HUES48 (cell line): ENCODE data around the gene RPLP2.

Source experiments
- H3K27ac ChIP-seq: one replicate; pipeline ENCODE4 v1.7.0; 2013; ENCODE audit warnings: low read depth, low read length, inconsistent platforms
- H3K27me3 ChIP-seq: 2 replicates; pipeline ENCODE4 v1.6.1; 2013; ENCODE audit warnings: mild to moderate bottlenecking, low read length; ENCODE audit not compliant: control insufficient read depth, insufficient read depth
- H3K36me3 ChIP-seq: 2 replicates; pipeline ENCODE4 v1.6.1; 2013; ENCODE audit warnings: low read length; ENCODE audit not compliant: control insufficient read depth, insufficient read depth
- H3K4me1 ChIP-seq: 2 replicates; pipeline ENCODE4 v1.6.1; 2013; ENCODE audit warnings: mild to moderate bottlenecking, low read length; ENCODE audit not compliant: control insufficient read depth, insufficient read depth
- H3K4me3 ChIP-seq: 2 replicates; pipeline ENCODE4 v1.5.1; 2013; ENCODE audit warnings: mild to moderate bottlenecking, low read depth, low read length
- H3K9ac ChIP-seq: 2 replicates; pipeline ENCODE4 v1.6.1; 2013; ENCODE audit warnings: mild to moderate bottlenecking, low read depth, low read length, moderate library complexity
- H3K9me3 ChIP-seq: 2 replicates; pipeline ENCODE4 v1.6.1; 2013; ENCODE audit warnings: low read length; ENCODE audit not compliant: control insufficient read depth, insufficient read depth

RPLP2 gene

DNA sequence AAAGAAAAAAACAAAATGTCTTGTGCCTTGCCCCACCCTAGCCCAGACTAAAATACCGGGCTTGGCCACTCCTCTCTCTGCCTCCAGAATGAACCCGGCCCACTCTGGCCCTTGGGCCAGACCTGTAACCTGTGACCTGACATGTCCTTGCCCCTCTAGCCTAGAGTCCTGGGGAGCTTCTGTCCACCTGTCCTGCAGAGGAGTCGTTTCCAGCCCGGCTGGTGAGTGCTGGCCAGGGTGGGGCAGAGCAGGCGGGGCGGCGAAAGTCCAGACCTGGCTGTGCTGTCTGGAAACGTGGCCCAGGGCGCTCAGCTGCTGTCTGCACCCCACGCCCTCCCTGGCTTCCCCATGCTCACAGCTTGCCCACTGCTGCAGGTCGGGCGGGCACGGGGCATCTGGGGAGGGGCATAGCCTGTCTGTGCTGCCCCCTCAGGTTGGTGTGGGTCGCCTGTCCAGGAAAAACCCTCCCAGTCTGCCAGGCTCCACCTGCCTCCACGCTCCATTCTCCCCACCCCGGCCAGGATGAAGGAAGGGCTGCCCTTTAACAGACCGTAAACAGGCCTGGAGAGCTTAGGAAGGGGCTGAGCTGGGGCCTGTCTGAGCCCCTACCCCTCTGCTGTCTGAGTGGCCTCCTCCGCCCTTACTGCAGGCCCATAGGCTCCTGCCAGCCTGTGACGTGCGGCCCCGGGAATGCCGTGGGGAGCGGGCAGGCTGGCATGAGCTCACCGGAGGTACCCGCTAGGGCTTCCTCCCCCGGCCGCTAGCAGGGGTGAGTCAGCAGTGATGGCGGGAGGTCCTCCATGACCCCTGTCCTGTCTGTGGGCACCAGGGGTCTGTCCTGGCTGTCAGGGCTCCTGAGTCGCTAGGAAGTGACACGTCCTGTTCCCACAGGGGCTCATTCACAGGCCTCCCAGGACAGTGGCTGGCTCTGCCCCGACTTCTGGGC lies 24.9 kb downstream of the RPLP2 start:
- Histone ChIP-seq H3K9me3 (no peaks in the 10 kb centered on the region), H3K36me3 (peaks cover 32% of the 10 kb centered on the region), H3K27me3 (peaks cover 26% of the 10 kb centered on the region), H3K4me3 (no peak overlapping the region; the same call in 1 of the 2 replicates), H3K27ac (no peak overlapping the region), H3K4me1 (peaks cover 29% of the 10 kb centered on the region), H3K9ac (no peak overlapping the region)

DNA sequence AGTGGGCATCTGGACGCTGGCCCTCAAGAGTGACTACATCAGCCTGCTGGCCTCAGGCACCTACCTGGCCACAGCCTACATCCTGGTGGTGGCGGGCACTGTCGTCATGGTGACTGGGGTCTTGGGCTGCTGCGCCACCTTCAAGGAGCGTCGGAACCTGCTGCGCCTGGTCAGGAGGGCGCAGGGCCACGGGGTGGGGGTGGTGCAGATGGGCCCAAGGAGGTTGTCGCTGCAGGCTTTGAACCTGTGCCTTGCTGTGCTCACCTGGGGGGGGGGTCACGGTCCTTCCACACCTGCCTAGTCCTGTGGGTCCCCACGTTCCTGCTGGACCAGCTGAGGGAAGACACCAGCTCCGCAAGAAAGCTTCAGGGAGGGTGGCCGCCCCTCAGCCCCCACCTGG lies 26.5 kb downstream of the RPLP2 start:
- Histone ChIP-seq H3K9ac (no peak overlapping the region), H3K4me3 (no peak overlapping the region), H3K27ac (no peak overlapping the region), H3K27me3 (peaks cover 12% of the 10 kb centered on the region), H3K36me3 (peaks cover 47% of the 10 kb centered on the region), H3K4me1 (peaks cover 21% of the 10 kb centered on the region), H3K9me3 (no peaks in the 10 kb centered on the region)

DNA sequence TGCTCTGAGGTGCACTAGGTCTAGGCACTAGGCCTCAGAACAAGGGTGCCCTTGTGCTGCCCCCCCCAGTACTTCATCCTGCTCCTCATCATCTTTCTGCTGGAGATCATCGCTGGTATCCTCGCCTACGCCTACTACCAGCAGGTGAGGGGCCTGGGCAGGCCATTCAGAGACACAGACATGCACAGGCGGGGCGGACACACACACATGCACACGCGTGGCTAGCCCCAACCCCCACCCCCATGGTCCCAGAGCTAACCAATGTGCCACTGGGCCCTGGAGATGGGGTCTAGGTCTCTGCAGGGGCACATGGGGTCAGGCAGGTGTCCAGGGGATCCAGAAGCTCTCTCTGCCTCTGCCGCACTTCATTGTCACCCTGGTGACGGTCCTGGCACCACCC lies 26.9 kb downstream of the RPLP2 start:
- no peak overlapping the region for H3K27ac ChIP-seq

DNA sequence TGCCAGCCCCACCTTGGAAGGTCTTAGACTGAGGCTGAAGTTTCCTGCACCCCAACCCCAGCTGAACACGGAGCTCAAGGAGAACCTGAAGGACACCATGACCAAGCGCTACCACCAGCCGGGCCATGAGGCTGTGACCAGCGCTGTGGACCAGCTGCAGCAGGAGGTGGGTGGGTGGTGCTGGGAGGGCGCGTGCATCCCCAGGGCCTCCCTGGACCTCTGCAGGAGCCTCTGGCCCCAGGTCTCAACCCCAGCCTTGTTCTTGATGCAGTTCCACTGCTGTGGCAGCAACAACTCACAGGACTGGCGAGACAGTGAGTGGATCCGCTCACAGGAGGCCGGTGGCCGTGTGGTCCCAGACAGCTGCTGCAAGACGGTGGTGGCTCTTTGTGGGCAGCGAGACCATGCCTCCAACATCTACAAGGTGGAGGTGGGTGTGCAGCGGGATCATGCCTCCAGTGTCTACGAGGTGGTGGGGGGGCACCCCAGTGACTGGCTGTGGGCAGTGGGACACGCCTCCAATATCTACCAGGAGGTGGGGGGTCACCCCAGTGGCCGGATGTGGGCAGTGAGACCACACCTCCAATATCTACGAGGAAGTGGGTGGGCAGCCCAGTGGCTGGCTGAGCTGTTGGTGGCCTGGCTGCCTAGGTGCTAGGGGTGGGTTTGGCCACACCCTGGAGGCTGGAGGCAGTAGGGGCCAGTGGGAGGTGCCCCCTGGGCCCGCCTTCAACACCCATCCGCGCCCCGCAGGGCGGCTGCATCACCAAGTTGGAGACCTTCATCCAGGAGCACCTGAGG lies 27.6 kb downstream of the RPLP2 start:
- Histone ChIP-seq H3K9ac (no peak overlapping the region), H3K4me1 (peaks cover 12% of the 10 kb centered on the region), H3K27me3 (peaks cover 1% of the 10 kb centered on the region), H3K36me3 (peaks cover 47% of the 10 kb centered on the region), H3K9me3 (no peaks in the 10 kb centered on the region), H3K4me3 (no peak overlapping the region), H3K27ac (no peak overlapping the region)

More for the DNA sequence above, 26.9 kb downstream of the RPLP2 start:
- Histone ChIP-seq H3K9me3 (no peaks in the 10 kb centered on the region), H3K4me1 (peaks cover 19% of the 10 kb centered on the region), H3K27me3 (peaks cover 8% of the 10 kb centered on the region), H3K4me3 (no peak overlapping the region), H3K36me3 (peaks cover 47% of the 10 kb centered on the region), H3K9ac (no peak overlapping the region)

DNA sequence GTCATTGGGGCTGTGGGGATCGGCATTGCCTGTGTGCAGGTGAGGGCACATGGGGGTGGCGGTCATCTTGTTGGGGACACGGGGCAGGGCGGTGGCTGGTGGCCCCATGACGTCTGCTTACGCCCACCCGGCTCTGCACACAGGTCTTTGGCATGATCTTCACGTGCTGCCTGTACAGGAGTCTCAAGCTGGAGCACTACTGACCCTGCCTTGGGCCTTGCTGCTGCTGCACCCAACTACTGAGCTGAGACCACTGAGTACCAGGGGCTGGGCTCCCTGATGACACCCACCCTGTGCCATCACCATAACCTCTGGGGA lies 28.2 kb downstream of the RPLP2 start:
- Histone ChIP-seq H3K36me3 (peaks cover 47% of the 10 kb centered on the region), H3K9me3 (no peaks in the 10 kb centered on the region), H3K27ac (no peak overlapping the region), H3K4me3 (no peak overlapping the region), H3K4me1 (peaks cover 12% of the 10 kb centered on the region), H3K9ac (no peak overlapping the region), H3K27me3 (no peaks in the 10 kb centered on the region; the same call in 1 of the 2 replicates)

DNA sequence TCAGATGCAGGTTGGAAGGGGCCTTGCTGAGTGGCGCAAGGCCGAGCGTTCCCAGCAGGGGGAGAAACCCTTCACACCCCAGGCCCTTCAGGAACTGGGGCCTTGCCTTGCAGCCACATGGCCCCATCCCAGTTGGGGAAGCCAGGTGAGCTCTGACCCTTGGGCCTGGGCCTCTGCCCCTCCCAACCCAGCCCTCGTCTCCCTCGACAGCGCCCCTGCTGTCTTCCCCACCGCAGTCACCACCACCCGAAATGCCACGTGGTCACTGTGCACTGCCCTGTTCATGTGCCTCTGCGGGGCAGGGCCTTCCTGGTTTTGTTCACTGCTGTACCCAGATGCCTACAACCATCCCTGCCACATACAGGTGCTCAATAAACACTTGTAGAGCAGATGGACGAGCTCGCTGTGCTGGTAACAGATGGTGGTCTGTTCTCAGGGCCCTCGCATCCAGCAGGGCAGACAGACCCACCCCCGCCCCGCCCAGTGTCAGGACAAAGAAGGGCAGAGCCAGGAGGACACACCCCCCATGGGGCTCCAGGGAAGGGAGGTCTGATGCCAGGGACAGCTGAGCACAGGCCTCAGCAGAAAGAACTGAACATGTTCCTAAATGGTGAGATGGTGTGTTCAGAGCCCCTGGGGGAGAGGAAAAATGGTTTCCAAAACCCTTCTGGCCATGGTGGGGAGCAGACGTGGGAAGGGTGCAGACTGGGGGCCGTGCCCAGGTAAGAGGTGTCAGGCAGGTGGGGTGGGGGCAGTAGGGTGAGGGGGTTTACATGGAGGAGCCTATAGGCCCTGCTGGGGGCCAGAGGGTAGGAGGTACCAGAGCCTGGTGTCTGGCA lies 28.9 kb downstream of the RPLP2 start:
- peaks cover 47% of the 10 kb centered on the region for H3K36me3 ChIP-seq
- H3K9ac ChIP-seq = no peak overlapping the region

DNA sequence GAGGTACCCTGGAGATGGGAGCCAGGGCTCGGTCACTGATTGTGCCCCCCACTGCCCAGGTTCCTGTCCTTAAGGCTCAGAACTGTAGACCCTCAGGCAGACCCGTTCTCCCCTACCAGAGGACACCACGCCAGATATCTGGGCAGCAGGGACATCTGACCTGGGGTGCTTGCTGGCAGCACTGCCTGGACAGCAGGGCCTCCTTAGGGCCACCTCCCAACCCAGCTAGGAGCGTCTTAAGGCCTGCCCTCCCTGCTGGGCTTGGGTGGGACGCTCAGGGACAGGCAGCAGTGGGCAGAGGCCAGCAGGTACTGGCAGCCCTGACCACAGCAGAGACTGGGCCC lies 29.5 kb downstream of the RPLP2 start:
- H3K27ac ChIP-seq = no peak overlapping the region

More for the DNA sequence above, 28.9 kb downstream of the RPLP2 start:
- no peaks in the 10 kb centered on the region for H3K9me3 ChIP-seq
- H3K27me3 ChIP-seq = no peaks in the 10 kb centered on the region; the same call in 1 of the 2 replicates
- H3K4me3 ChIP-seq = no peak overlapping the region
- H3K27ac ChIP-seq = peak overlapping the region; percentile 12
- peaks cover 9% of the 10 kb centered on the region for H3K4me1 ChIP-seq

DNA sequence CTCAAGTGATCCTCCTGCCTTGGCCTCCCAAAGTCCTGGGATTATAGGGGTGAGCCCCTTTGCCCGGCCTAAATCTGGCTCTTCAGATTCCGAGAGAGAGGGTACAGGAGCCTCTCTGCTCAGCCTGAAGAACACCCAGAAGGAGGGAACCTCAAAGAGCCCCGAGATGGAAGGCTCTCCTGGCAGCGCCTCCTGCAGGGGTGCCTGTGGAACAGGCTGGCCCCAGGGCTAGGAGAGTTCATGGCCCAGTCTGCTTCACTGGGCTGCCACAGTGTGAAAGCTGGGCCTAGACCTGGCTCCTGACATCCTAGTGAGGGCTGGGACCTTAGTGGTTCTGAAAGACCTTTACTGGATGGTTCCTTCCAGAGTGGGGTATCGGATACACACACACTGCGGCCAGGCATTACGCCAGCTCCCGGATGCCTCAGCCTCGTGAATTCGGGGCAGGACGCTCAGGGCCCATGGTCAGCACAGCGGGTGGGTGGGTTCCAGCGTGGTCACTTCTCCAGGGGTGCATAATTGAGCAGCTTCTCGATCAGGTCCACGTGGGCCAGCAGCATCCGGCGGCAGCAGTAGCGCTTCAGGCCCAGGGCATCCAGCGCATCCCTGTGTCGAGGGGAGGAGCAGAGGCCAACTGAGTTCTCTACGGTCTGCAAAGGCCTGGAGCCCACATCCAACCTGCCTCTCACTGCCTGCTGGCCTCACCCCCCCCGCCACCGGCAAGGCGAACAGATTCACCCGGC lies 30.3 kb downstream of the RPLP2 start:
- H3K27me3 ChIP-seq = no peaks in the 10 kb centered on the region
- H3K4me1 ChIP-seq = peaks cover 9% of the 10 kb centered on the region
- H3K36me3 ChIP-seq = peaks cover 47% of the 10 kb centered on the region
- H3K9ac ChIP-seq = no peak overlapping the region
- H3K9me3 ChIP-seq = no peaks in the 10 kb centered on the region
- H3K27ac ChIP-seq = no peak overlapping the region
- no peak overlapping the region for H3K4me3 ChIP-seq

More for the DNA sequence above, 29.5 kb downstream of the RPLP2 start:
- Histone ChIP-seq H3K4me3 (no peak overlapping the region), H3K27me3 (no peaks in the 10 kb centered on the region), H3K9me3 (no peaks in the 10 kb centered on the region), H3K36me3 (peaks cover 47% of the 10 kb centered on the region), H3K9ac (no peak overlapping the region), H3K4me1 (peaks cover 6% of the 10 kb centered on the region)

DNA sequence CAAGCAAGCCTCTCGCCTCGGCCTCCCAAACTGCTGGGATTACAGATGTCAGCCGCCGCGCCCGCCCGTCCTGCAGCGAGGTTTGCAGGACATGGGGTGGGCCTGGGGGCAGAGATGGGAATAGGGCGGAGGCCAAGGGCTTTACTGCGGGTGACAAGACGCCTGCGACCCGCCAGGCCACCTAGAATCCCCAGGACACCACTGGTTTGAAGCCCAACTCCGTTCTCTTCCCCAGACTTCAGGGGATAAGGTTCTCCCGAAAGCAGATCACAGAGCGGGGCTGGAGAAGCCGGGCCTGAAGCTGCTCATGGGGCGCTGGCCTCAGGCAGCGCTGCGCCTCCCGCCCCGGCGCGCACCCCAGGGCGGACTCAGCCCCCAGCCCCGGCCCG lies 32.2 kb downstream of the RPLP2 start:
- Histone ChIP-seq H3K4me1 (peaks cover 24% of the 10 kb centered on the region), H3K4me3 (peak overlapping the region; percentile 98), H3K27me3 (no peaks in the 10 kb centered on the region), H3K9me3 (no peaks in the 10 kb centered on the region), H3K36me3 (peaks cover 39% of the 10 kb centered on the region), H3K27ac (peak overlapping the region; percentile 96), H3K9ac (peak overlapping the region; percentile 100)

DNA sequence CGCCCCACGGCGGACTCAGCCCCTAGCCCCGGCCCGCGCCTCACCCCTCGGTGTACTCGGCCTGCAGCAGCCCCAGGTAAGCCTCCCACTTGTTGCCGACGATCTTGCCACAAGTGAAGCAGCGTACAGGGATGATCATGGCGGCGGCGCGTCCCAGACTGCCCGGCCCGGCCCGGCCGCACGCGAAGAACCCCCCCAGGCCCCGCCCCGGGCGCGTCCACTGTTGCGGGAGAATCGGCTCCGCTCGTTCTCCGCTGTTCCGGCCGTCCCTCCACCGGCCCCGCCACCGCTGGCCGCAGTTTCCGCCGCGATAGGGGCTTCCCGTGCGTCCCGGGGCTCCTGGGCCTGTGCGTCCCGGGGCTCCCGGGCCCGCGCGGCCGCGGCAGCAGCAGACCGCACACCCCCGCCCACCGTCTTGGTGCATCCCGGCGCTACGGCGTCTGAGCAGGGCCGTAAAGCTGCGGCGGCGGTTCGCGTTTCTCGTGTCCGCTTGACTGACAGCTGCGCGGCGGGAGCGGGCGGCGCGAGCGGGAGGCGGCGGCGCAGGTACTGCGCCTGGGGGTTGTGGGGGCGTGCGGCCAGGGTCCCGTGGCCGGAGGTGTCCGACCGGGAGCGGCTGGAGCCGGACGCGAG lies 32.7 kb downstream of the RPLP2 start, which contains the start of the genes POLR2L and TSPAN4:
Gene POLR2L, minus strand, starts transcription at position 160 of the 633 bp plus-strand sequence. Its CDS starts 21 bp downstream, at position 139.
Gene TSPAN4, plus strand, starts transcription at position 483 of the 633 bp plus-strand sequence. CDS start 7,453 bp downstream, outside the sequence.
- Histone ChIP-seq H3K27me3 (no peaks in the 10 kb centered on the region), H3K27ac (peak within 1 kb of the TSS; percentile 98), H3K9me3 (no peaks in the 10 kb centered on the region), H3K36me3 (peaks cover 35% of the 10 kb centered on the region), H3K4me3 (peak within 1 kb of the TSS; percentile 98), H3K4me1 (peaks cover 24% of the 10 kb centered on the region), H3K9ac (peak within 1 kb of the TSS; percentile 100)
